Measurements from ENCODE around the gene MED15. TPM values are rescaled to one million over a fixed set of nuclear protein-coding genes. Genes with fewer than 3 reads are reported as not detected.

MED15 gene
- polyA plus RNA-seq, 2 of the 4 experiments (the other 2 are of a cell fraction) = 10.7 to 29.7 TPM

DNA sequence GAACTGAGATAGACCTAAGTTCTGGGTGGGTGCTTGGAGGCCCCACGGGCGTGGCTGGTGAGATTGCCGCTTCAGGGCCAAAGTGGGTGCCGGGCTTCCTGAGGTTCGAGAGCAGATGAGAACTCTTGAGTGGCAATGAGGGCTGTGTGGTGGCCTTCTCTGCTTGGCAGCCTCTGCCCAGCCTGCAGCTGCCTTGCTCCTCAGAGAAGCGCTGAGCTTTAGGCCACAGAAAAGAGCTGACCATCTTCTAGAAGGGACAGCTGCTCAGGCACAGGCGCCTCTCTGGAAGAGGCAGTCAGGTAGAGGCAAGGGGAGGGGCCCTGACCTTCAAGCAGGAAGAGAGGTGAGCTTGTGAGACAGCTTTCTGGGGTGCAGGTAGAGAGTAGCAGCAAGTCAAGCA is 72.8 kb downstream of the MED15 start:
- Histone ChIP-seq H3K4me3 (no peak overlapping the region), H3K4me2 (no peak overlapping the region), H3K4me1 (no peaks in the 10 kb centered on the region), H3K9me3 (no peaks in the 10 kb centered on the region), H3K27ac (no peak overlapping the region)
- ChIA-PET POLR2A (no interaction called here), CTCF (interaction anchor here (0.7 to 1.9 kb wide), 5 partner anchors 9 to 162 kb away, joined by 3 to 11 read pairs (median 4); no protein-coding TSS in a partner anchor)
- 87% methylated on average over 5 of the region's 7 CpGs for WGBS (ENCODE audit: missing lambda C conversion rate)
- DNase-seq (ENCODE audit: low read depth in 1 of 2, low spot score in 1 of 2) (no peak), FAIRE-seq (no peak), ATAC-seq (no peak)
- TF ChIP-seq SREBF2 (IDR thresholded peaks at IDR 0.05) (no peak), POLR2A (IDR thresholded peaks at IDR 0.05; ENCODE audit: low read length) (no peak), TFCP2L1 (CRISPR knock-in tag; IDR thresholded peaks at IDR 0.05) (no peak), ZNF302 (CRISPR knock-in tag; IDR thresholded peaks at IDR 0.05) (no peak), JUNB (IDR thresholded peaks at IDR 0.05) (no peak)

DNA sequence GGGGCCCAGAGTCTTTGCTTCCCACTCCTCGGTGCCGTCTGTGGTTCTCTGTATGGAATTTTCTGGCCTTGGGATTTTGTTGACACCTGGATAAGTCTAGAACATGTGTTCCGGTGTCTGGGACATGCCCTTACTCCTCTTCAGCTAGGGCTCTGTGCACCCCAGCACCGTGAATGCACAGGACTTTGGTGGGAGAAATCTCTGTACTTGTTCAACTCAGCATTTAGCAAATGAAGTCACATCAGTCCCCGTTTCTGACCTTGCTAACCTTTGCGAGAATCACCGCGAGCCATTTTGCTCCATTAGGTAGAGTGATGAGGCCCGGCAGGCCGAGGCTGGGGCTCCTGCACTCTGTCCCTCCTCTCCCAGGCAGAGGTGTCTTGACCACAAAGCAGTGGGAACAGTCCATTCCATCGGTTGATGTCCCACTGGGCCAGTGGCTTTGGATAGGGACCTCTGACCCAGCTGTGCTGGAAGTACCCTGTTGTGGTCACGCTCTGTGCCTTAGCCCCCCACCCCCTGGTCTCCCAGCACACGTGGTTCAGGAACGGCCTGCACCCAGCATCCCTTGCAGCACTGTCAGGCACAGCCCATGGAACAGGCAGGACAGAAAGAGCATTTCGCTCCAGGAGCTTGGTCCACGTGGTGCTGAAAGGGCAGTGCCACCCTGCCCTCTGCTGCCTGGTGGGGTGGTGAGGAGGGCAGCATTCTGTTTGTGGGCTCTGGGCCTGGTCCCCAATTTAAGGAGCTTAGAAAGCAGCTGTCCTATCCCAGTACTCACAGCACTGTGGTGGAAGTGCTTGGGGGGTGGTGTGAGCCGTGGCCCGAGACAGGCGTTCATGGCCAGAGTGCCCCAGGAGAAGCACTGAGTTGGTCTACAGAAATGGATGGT is 73.4 kb downstream of the MED15 start:
- no peak for FAIRE-seq
- H3K4me2 ChIP-seq = no peak overlapping the region
- TF ChIP-seq NPAS2 (CRISPR knock-in tag; IDR thresholded peaks at IDR 0.05; ENCODE audit: borderline replicate concordance) = no peak
- TF ChIP-seq SREBF2 (IDR thresholded peaks at IDR 0.05) = no peak
- TF ChIP-seq JUNB (IDR thresholded peaks at IDR 0.05) = no peak
- TF ChIP-seq GATA3 (IDR thresholded peaks at IDR 0.05; ENCODE audit: borderline replicate concordance) = no peak
- no peak for TF ChIP-seq FOXS1 (CRISPR knock-in tag; IDR thresholded peaks at IDR 0.05)
- no peak for TF ChIP-seq TP53 (CRISPR knock-in tag; IDR thresholded peaks at IDR 0.05)
- TF ChIP-seq NFE2L2 (conservative IDR thresholded peaks at IDR 0.05; ENCODE audit: low read length) = no peak
- TF ChIP-seq TFCP2L1 (CRISPR knock-in tag; IDR thresholded peaks at IDR 0.05) = no peak
- no peak for TF ChIP-seq MYC (IDR thresholded peaks at IDR 0.05; ENCODE audit: borderline replicate concordance, low read length)
- TF ChIP-seq, protein P1, sequence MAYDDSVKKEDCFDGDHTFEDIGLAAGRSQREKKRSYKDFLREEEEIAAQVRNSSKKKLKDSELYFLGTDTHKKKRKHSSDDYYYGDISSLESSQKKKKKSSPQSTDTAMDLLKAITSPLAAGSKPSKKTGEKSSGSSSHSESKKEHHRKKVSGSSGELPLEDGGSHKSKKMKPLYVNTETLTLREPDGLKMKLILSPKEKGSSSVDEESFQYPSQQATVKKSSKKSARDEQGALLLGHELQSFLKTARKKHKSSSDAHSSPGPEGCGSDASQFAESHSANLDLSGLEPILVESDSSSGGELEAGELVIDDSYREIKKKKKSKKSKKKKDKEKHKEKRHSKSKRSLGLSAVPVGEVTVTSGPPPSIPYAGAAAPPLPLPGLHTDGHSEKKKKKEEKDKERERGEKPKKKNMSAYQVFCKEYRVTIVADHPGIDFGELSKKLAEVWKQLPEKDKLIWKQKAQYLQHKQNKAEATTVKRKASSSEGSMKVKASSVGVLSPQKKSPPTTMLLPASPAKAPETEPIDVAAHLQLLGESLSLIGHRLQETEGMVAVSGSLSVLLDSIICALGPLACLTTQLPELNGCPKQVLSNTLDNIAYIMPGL (CRISPR knock-in tag; IDR thresholded peaks at IDR 0.05; ENCODE audit: borderline replicate concordance) = no peak
- TF ChIP-seq RCOR1 (IDR thresholded peaks at IDR 0.05; ENCODE audit: low read depth, low read length) = no peak
- no peak for TF ChIP-seq MAZ (IDR thresholded peaks at IDR 0.05; ENCODE audit: borderline replicate concordance, low read depth, low read length)
- TF ChIP-seq ZC3H11A (IDR thresholded peaks at IDR 0.05) = no peak
- no peak overlapping the region for H3K27ac ChIP-seq
- H3K4me3 ChIP-seq = no peak overlapping the region
- H3K9me3 ChIP-seq = no peaks in the 10 kb centered on the region
- ChIA-PET CTCF (interaction anchor here (1.4 to 1.9 kb wide), 4 partner anchors 9 to 16 kb away, joined by 3 to 11 read pairs (median 4); no protein-coding TSS in a partner anchor), POLR2A (no interaction called here)
- DNase-seq (ENCODE audit: low read depth in 1 of 2, low spot score in 1 of 2) = no peak
- H3K4me1 ChIP-seq = no peaks in the 10 kb centered on the region
- WGBS (ENCODE audit: missing lambda C conversion rate) = 84% methylated on average over 14 of the region's 19 CpGs
- no peak; a peak in 1 of 6 replicates for ATAC-seq

DNA sequence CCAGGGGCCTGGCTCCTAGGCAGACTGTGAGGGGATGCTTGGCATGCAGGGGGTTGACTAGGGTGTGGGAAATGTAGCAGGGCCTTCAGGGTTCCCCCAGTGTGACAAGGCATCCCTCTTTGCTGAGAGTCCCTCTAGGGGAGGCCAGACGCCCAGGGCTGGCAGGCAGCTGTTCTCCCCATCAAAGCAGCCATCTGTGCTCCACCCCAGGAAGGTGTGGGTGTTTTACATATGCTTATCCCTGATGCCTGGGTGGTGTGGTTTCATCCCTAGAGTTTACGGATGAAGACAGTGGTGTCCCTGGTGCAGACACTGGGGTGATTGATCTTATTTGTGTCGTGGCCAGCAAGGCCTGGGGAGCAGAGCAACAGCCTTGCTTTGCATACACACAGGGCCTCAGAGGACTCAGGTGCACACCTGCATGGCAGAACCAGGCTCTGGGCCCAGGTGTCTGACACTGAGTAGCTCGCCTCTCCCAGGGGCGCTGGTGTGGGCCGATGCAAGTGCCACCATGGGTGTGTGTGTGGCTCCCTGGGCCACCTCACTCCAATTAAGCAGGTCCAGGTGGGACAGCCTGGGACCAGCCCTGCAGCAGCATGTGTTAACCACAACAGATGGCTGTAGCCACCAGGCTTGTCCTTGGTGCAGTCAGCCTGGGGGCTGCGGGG is 74.2 kb downstream of the MED15 start:
- 96% methylated on average over 4 of the region's 7 CpGs for WGBS (ENCODE audit: missing lambda C conversion rate)

More for the DNA sequence above, 74.2 kb downstream of the MED15 start:
- Histone ChIP-seq H3K4me1 (no peaks in the 10 kb centered on the region), H3K4me3 (no peak overlapping the region), H3K9me3 (no peaks in the 10 kb centered on the region), H3K4me2 (no peak overlapping the region), H3K27ac (no peak overlapping the region)
- ATAC-seq (no peak), FAIRE-seq (no peak), DNase-seq (ENCODE audit: low read depth in 1 of 2, low spot score in 1 of 2) (no peak)
- ChIA-PET CTCF (interaction anchor here (1.4 to 1.5 kb wide), 2 partner anchors 10 to 13 kb away, joined by 3 to 4 read pairs; no protein-coding TSS in a partner anchor), POLR2A (no interaction called here)
- no peak for TF ChIP-seq NFE2L2 (conservative IDR thresholded peaks at IDR 0.05; ENCODE audit: low read length)
- TF ChIP-seq, protein P2, sequence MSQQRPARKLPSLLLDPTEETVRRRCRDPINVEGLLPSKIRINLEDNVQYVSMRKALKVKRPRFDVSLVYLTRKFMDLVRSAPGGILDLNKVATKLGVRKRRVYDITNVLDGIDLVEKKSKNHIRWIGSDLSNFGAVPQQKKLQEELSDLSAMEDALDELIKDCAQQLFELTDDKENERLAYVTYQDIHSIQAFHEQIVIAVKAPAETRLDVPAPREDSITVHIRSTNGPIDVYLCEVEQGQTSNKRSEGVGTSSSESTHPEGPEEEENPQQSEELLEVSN (IDR thresholded peaks at IDR 0.05; ENCODE audit: borderline replicate concordance, low read depth) = no peak
- no peak for TF ChIP-seq TP53 (CRISPR knock-in tag; IDR thresholded peaks at IDR 0.05)
- TF ChIP-seq, protein P3, sequence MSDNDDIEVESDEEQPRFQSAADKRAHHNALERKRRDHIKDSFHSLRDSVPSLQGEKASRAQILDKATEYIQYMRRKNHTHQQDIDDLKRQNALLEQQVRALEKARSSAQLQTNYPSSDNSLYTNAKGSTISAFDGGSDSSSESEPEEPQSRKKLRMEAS (IDR thresholded peaks at IDR 0.05) = no peak
- TF ChIP-seq MAZ (IDR thresholded peaks at IDR 0.05; ENCODE audit: borderline replicate concordance, low read depth, low read length) = no peak
- no peak for TF ChIP-seq GATA3 (IDR thresholded peaks at IDR 0.05; ENCODE audit: borderline replicate concordance)
- no peak for TF ChIP-seq RNF2 (IDR thresholded peaks at IDR 0.05; ENCODE audit: borderline replicate concordance, low read depth)
- TF ChIP-seq CHD4 (IDR thresholded peaks at IDR 0.05; ENCODE audit: borderline replicate concordance) = no peak
- no peak for TF ChIP-seq CBX8 (IDR thresholded peaks at IDR 0.05)
- TF ChIP-seq FOXS1 (CRISPR knock-in tag; IDR thresholded peaks at IDR 0.05) = no peak
- TF ChIP-seq HDAC2 (IDR thresholded peaks at IDR 0.05) = no peak

Data from A549 (cell line).